IMR-90 (cell line): ENCODE data around the gene GNG8. TPM values are rescaled to one million over a fixed set of nuclear protein-coding genes. Genes with fewer than 3 reads are reported as not detected.

Experiments used
- ATAC-seq: fragments of 200-7000 bp; cut with Tn5 transposase; 2 replicates; pipeline ENCODE4 v1.9.1; 2020; ENCODE audit warnings: low read depth, mild to moderate bottlenecking, moderate library complexity
- BruUV-seq: library from RNA; stranded (reverse); fragments of 400-500 nt; replicated peaks from 2 replicates; lab custom pipeline; 2021; lab: Mats Ljungman, UMichigan
- CTCF ChIA-PET: fragments of 300-600 bp; formaldehyde crosslinking; extraction: SDS; loops from one replicate; lab custom pipeline; 2021; ENCODE audit warnings: antibody characterized with exemption; lab: Yijun Ruan, JAX
- POLR2A ChIA-PET: fragments of 300-600 bp; sonication (Branson Sonifier 250); formaldehyde crosslinking; loops from one replicate; lab custom pipeline; 2022; ENCODE audit warnings: antibody characterized with exemption; ENCODE audit not compliant: unreplicated experiment; lab: Charles Lee
- DNase-seq: peaks from one replicate; pipeline ENCODE4 v3.0.0; 2013
- H2AFZ ChIP-seq: replicated peaks from 2 replicates; pipeline ENCODE3; 2013; ENCODE audit warnings: low read length, mild to moderate bottlenecking; ENCODE audit not compliant: poor library complexity
- H2AK5ac ChIP-seq: 2 replicates; pipeline ENCODE4 v1.6.1; 2013; ENCODE audit warnings: low read depth, low read length, inconsistent platforms
- H2AK9ac ChIP-seq: replicated peaks from 2 replicates; pipeline ENCODE3; 2013; ENCODE audit warnings: mild to moderate bottlenecking, low read depth, low read length, moderate library complexity; ENCODE audit not compliant: poor library complexity
- H2BK120ac ChIP-seq: 2 replicates; pipeline ENCODE4 v1.6.1; 2013; ENCODE audit warnings: low read depth, low read length, inconsistent platforms
- H2BK15ac ChIP-seq: 3 replicates; pipeline ENCODE4 v1.6.1; 2013; ENCODE audit warnings: low read depth, low read length, inconsistent platforms
- H2BK20ac ChIP-seq: 2 replicates; pipeline ENCODE4 v1.6.1; 2013; ENCODE audit warnings: low read depth, mild to moderate bottlenecking, inconsistent platforms, low read length, moderate library complexity
- H2BK5ac ChIP-seq: 2 replicates; pipeline ENCODE4 v1.6.1; 2013; ENCODE audit warnings: mild to moderate bottlenecking, low read depth, low read length, inconsistent platforms; ENCODE audit not compliant: poor library complexity, severe bottlenecking
- H3K14ac ChIP-seq: replicated peaks from 2 replicates; pipeline ENCODE4 v1.6.1; 2013; ENCODE audit warnings: low read depth, low read length, inconsistent platforms
- H3K18ac ChIP-seq: 2 replicates; pipeline ENCODE4 v1.6.1; 2013; ENCODE audit warnings: low read depth, low read length, control low read depth
- H3K23ac ChIP-seq: 2 replicates; pipeline ENCODE4 v1.6.1; 2013; ENCODE audit warnings: low read depth, low read length, inconsistent platforms
- H3K27ac ChIP-seq: 2 replicates; pipeline ENCODE4 v1.5.1; 2013; ENCODE audit warnings: mild to moderate bottlenecking, control low read depth, low read length; ENCODE audit not compliant: insufficient read depth
- H3K27me3 ChIP-seq: 2 replicates; pipeline ENCODE4 v1.6.1; 2013; ENCODE audit warnings: low read length; ENCODE audit not compliant: control insufficient read depth, insufficient read depth
- H3K36me3 ChIP-seq: 2 replicates; pipeline ENCODE4 v1.6.1; 2013; ENCODE audit warnings: low read length, mixed read lengths; ENCODE audit not compliant: control insufficient read depth, insufficient read depth
- H3K4ac ChIP-seq: 2 replicates; pipeline ENCODE4 v1.6.1; 2013; ENCODE audit warnings: low read depth, low read length, inconsistent platforms
- H3K4me1 ChIP-seq: 2 replicates; pipeline ENCODE4 v1.6.1; 2013; ENCODE audit warnings: low read length, mixed read lengths; ENCODE audit not compliant: control insufficient read depth, insufficient read depth
- H3K4me2 ChIP-seq: 2 replicates; pipeline ENCODE4 v1.6.1; 2013; ENCODE audit warnings: low read depth, mild to moderate bottlenecking, control low read depth, low read length, moderate library complexity
- H3K4me3 ChIP-seq: 2 replicates; pipeline ENCODE4 v1.5.1; 2013; ENCODE audit warnings: low read depth, mild to moderate bottlenecking, control low read depth, low read length, moderate library complexity; ENCODE audit not compliant: insufficient read depth
- H3K56ac ChIP-seq: 2 replicates; pipeline ENCODE4 v1.6.1; 2013; ENCODE audit warnings: low read length, inconsistent platforms; ENCODE audit not compliant: insufficient read depth; ENCODE audit errors: extremely low read depth
- H3K79me1 ChIP-seq, 2 experiments: 2 replicates each; pipeline ENCODE4 v1.6.1; 2013; ENCODE audit warnings: low read length in 2 of 2, inconsistent platforms in 1 of 2, low read depth in 1 of 2
- H3K9ac ChIP-seq: 2 replicates; pipeline ENCODE4 v1.6.1; 2013; ENCODE audit warnings: low read depth, low read length, control low read depth
- H3K9me1 ChIP-seq: 2 replicates; pipeline ENCODE4 v1.6.1; 2013; ENCODE audit warnings: low read length, inconsistent platforms; ENCODE audit not compliant: insufficient read depth
- H3K9me3 ChIP-seq: 2 replicates; pipeline ENCODE4 v1.6.1; 2013; ENCODE audit warnings: low read length; ENCODE audit not compliant: control insufficient read depth, insufficient read depth
- H4K20me1 ChIP-seq: 2 replicates; pipeline ENCODE4 v1.6.1; 2013; ENCODE audit warnings: low read length, inconsistent platforms; ENCODE audit not compliant: insufficient read depth
- H4K5ac ChIP-seq: 2 replicates; pipeline ENCODE4 v1.6.1; 2013; ENCODE audit warnings: mild to moderate bottlenecking, low read depth, low read length, control low read depth
- H4K8ac ChIP-seq, 2 experiments: 2 replicates each; pipeline ENCODE4 v1.6.1; 2013; ENCODE audit warnings: low read depth in 2 of 2, low read length in 2 of 2, control low read depth in 1 of 2, inconsistent platforms in 1 of 2
- H4K91ac ChIP-seq: 2 replicates; pipeline ENCODE4 v1.6.1; 2013; ENCODE audit warnings: low read depth, low read length, inconsistent platforms; ENCODE audit not compliant: insufficient read depth
- CTCF ChIP-seq: conservative IDR thresholded peaks from 2 replicates; pipeline ENCODE4 v1.5.1; 2012; ENCODE audit warnings: mild to moderate bottlenecking, low read depth, low read length, improper control_type of control experiment
- MAFK ChIP-seq: IDR thresholded peaks from 2 replicates; pipeline ENCODE4 v1.6.1; 2012; ENCODE audit warnings: low read depth, low read length, improper control_type of control experiment
- WGBS, 2 experiments: methylation state at CpG; one replicate each; pipeline versions ENCODE4 v1.1.5 to v1.1.7; 2013; ENCODE audit warnings: missing lambda C conversion rate in 2 of 2; ENCODE audit not compliant: insufficient read length in 1 of 2; ENCODE audit errors: extremely low coverage in 2 of 2; 5-methylcytosine and 5-hydroxymethylcytosine counted together
- dilution Hi-C: fragments of 300-500 bp; cut with HindIII; formaldehyde crosslinking; loops from one replicate; pipeline ENCODE4 v1.14.3; 2018; ENCODE audit warnings: low sequenced_read_pairs; ENCODE audit not compliant: unreplicated experiment
- in situ Hi-C: fragments of 300-500 bp; cut with MboI; formaldehyde crosslinking; loops from 3 replicates; pipeline ENCODE4 v1.14.3; 2019; ENCODE audit warnings: low sequenced_read_pairs, inconsistent platforms, mixed read lengths
- intact Hi-C: fragments of 100-400 bp; cut with micrococcal nuclease; formaldehyde crosslinking; loops from 2 replicates; pipeline ENCODE4 v1.10.0; 2022
- polyA plus RNA-seq, 3 experiments: library from polyadenylated mRNA; depleted of rRNA; stranded (reverse); fragments of >200 nt; gene quantifications; 2 replicates each; pipeline ENCODE4 v1.2.3, GENCODE V29; 2012; ENCODE audit warnings: low replicate concordance in 1 of 3
- total RNA-seq: library from RNA; depleted of rRNA; stranded (reverse); fragments of >200 nt; gene quantifications from 2 replicates; pipeline ENCODE4 v1.2.3, GENCODE V29; 2012

The GNG8 gene
- total and polyA plus RNA-seq, 2 of the 4 experiments (the other 2 are of a cell fraction) = not detected

DNA sequence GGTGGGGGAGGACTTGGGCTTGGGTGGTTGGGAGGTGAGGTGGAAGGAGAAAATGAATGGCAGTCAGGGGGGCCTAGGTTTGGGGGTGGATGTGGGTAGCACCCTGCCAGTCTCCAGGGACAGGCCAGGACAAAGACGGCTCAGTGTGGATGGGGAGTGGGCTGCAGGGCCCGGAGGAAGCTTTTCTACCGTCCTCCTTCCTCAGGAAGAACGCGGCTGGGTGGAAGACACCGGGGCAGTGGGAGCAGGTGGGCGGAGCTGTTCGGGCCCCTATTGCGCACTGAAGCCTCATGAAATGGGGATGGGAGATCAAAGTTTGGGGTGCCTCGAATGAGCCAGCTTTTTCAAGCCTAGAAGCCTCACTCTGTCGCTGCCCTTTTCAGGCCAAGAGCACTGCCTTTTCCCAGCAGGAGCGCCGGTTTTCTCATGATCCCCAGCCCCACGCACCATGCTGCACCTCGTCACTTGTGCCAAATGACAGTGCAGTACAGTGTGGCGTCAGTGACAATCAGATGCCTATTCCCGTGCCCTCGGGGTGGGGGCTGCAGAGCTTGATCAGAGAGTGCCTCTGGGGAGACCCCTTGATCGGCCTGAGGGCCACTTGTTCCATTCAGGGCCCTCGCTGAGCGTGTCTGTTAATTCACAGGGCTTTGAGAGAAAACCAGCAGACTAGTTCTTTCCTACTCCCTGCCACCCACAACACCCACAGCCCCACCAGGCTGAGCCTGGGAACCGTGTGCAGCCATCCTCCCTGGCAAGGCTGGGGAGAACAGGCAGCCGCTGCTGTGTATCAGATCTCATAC, 33.4 kb downstream of the GNG8 start:
- CTCF ChIA-PET = interaction anchor here (1.6 kb wide), 1 partner anchor 60 kb away, joined by 4 read pairs; no protein-coding TSS in a partner anchor
- no peak for ATAC-seq
- WGBS, 2 experiments = 27% methylated on average over 15 of the region's 23 CpGs; no CpG with 5 or more reads in 1 of the 2 experiments

More for the DNA sequence above, 33.4 kb downstream of the GNG8 start:
- Histone ChIP-seq H3K36me3 (peaks cover 22% of the 10 kb centered on the region), H4K20me1 (peaks cover 58% of the 10 kb centered on the region), H4K91ac (no peak overlapping the region; the same call in 1 of the 2 replicates), H3K79me1 (peaks cover 3 to 60% of the 10 kb centered on the region in 2 experiments; a peak in 3 of 4 replicates), H3K9me1 (peaks cover 16% of the 10 kb centered on the region), H2BK5ac (no peak overlapping the region), H2AFZ (peak overlapping the region; percentile 47), H3K23ac (peak overlapping the region; percentile 19), H4K8ac (0 out of 4 replicates have a peak overlapping the region, but pooled peaks of 1 of the 2 experiments have one; percentile 38), H2BK120ac (no peak overlapping the region), H3K9ac (peak overlapping the region; percentile 96), H2AK9ac (peak overlapping the region; percentile 99), H3K27ac (peak overlapping the region; percentile 7), H3K14ac (peak overlapping the region; percentile 93), H3K4me1 (peaks cover 15% of the 10 kb centered on the region), H2BK20ac (no peak overlapping the region), H2AK5ac (peak overlapping the region; percentile 73), H3K56ac (peak overlapping the region; percentile 13; the same call in 1 of the 2 replicates), H3K9me3 (peaks cover 4% of the 10 kb centered on the region; the same call in 1 of the 2 replicates), H3K4me2 (peak overlapping the region; percentile 91), H2BK15ac (no peak overlapping the region), H3K18ac (no peak overlapping the region), H3K4ac (peak overlapping the region; percentile 80), H3K4me3 (peak overlapping the region; percentile 87), H3K27me3 (no peaks in the 10 kb centered on the region), H4K5ac (no peak overlapping the region)
- in situ Hi-C loops = no loop called here
- POLR2A ChIA-PET = interaction anchor here (1.3 kb wide), 1 partner anchor 9 kb away, joined by 3 read pairs; no protein-coding TSS in a partner anchor
- dilution Hi-C loops = no loop called here
- no TSS peak for BruUV-seq
- DNase-seq = no peak
- TF ChIP-seq CTCF (no peak), MAFK (no peak)
- intact Hi-C loops = no loop called here
